Thyroid gland (tissue), 4 donors: ENCODE data around the gene C1orf94.

Experiments
- CTCF ChIP-seq, 6 experiments: fragments of 200-600 bp in 3 of 6; fragments of 450-650 bp in 3 of 6; sonication (generic) in 3 of 6; IDR thresholded peaks; one replicate each; pipeline ENCODE4 v1.5.1; 2016 to 2019; ENCODE audit warnings: antibody characterized with exemption in 6 of 6, mild to moderate bottlenecking in 2 of 6, inconsistent platforms in 1 of 6, moderate library complexity in 1 of 6
- POLR2A ChIP-seq, 2 donors: fragments of 450-650 bp; IDR thresholded peaks; one replicate each; pipeline ENCODE4 v1.6.1; 2017; ENCODE audit warnings: antibody characterized with exemption in 2 of 2, mild to moderate bottlenecking in 2 of 2, moderate library complexity in 1 of 2

- TF ChIP-seq POLR2A (IDR thresholded peaks at IDR 0.05) = no peak
- no peak for TF ChIP-seq CTCF (IDR thresholded peaks at IDR 0.05)
Observed at GRCh38 chr1:34199927-34200326, 23.2 kb downstream of the C1orf94 start.
